PC-3 (cell line): ENCODE data around the gene AAMP. TPM values are rescaled to one million over a fixed set of nuclear protein-coding genes. Genes with fewer than 3 reads are reported as not detected.

Experiments
- ATAC-seq: fragments of 200-7000 bp; cut with Tn5 transposase; 2 replicates; pipeline ENCODE4 v1.9.1; 2020; ENCODE audit warnings: mild to moderate bottlenecking, moderate library complexity
- BruUV-seq: library from RNA; stranded (reverse); fragments of 400-500 nt; replicated peaks from 2 replicates; lab custom pipeline; 2021; lab: Mats Ljungman, UMichigan
- CTCF ChIA-PET: fragments of 300-600 bp; sonication (Branson Sonifier 250); formaldehyde crosslinking; loops from one replicate; lab custom pipeline; 2022; ENCODE audit warnings: antibody characterized with exemption; lab: Charles Lee
- POLR2A ChIA-PET: fragments of 300-600 bp; sonication (Branson Sonifier 250); formaldehyde crosslinking; loops from one replicate; lab custom pipeline; 2022; ENCODE audit warnings: antibody characterized with exemption; ENCODE audit not compliant: unreplicated experiment; lab: Charles Lee
- DNase-seq: peaks from one replicate; pipeline ENCODE4 v3.0.0-alpha.2; 2015
- H2AFZ ChIP-seq: fragments of 300-600 bp; sonication (generic); 2 replicates; pipeline ENCODE4 v1.6.0; 2016; ENCODE audit warnings: antibody characterized with exemption, low read length
- H3F3A ChIP-seq: fragments of 300-600 bp; sonication (generic); one replicate; pipeline ENCODE4 v1.6.0; 2017; ENCODE audit warnings: antibody characterized with exemption, low read length, control low read depth, mild to moderate bottlenecking; ENCODE audit not compliant: unreplicated experiment
- H3K27ac ChIP-seq: fragments of 300-600 bp; sonication (generic); 2 replicates; pipeline ENCODE4 v1.5.1; 2016; ENCODE audit warnings: mild to moderate bottlenecking, low read length
- H3K27me3 ChIP-seq: fragments of 300-600 bp; sonication (generic); 2 replicates; pipeline ENCODE4 v1.6.1; 2016; ENCODE audit warnings: low read length, mixed read lengths
- H3K36me3 ChIP-seq: fragments of 300-600 bp; sonication (generic); 2 replicates; pipeline ENCODE4 v1.6.1; 2016; ENCODE audit warnings: low read depth, mixed run types, low read length, mixed read lengths
- H3K4me1 ChIP-seq: fragments of 300-600 bp; sonication (generic); 2 replicates; pipeline ENCODE4 v1.5.1; 2016; ENCODE audit warnings: low read length; ENCODE audit not compliant: insufficient read depth
- H3K4me2 ChIP-seq: fragments of 300-600 bp; sonication (generic); 2 replicates; pipeline ENCODE4 v1.6.0; 2016; ENCODE audit warnings: low read length
- H3K4me3 ChIP-seq: fragments of 300-600 bp; sonication (generic); 2 replicates; pipeline ENCODE4 v1.5.1; 2016; ENCODE audit warnings: mild to moderate bottlenecking, low read length, mixed read lengths
- H3K79me2 ChIP-seq: fragments of 300-600 bp; sonication (generic); 2 replicates; pipeline ENCODE4 v1.6.1; 2017; ENCODE audit warnings: low read length, mixed read lengths
- H3K9ac ChIP-seq: fragments of 300-600 bp; sonication (generic); 2 replicates; pipeline ENCODE4 v1.6.0; 2016; ENCODE audit warnings: mild to moderate bottlenecking, low read length
- H3K9me2 ChIP-seq: fragments of 300-600 bp; sonication (generic); replicated peaks from 2 replicates; pipeline ENCODE4 v1.6.1; 2016; ENCODE audit warnings: mixed run types, low read length, mixed read lengths
- H3K9me3 ChIP-seq: fragments of 300-600 bp; sonication (generic); 2 replicates; pipeline ENCODE4 v1.6.1; 2016; ENCODE audit warnings: low read length, mixed read lengths
- H4K20me1 ChIP-seq: fragments of 300-600 bp; sonication (generic); 2 replicates; pipeline ENCODE4 v1.6.1; 2016; ENCODE audit warnings: low read length, mixed read lengths
- EZH2 ChIP-seq: fragments of 300-600 bp; sonication (generic); IDR thresholded peaks from one replicate; pipeline ENCODE4 v1.6.1; 2017; ENCODE audit warnings: antibody characterized with exemption, mild to moderate bottlenecking, low read length; ENCODE audit not compliant: unreplicated experiment
- EZH2phosphoT487 ChIP-seq: fragments of 300-600 bp; sonication (generic); IDR thresholded peaks from 2 replicates; pipeline ENCODE4 v1.6.1; 2018; ENCODE audit warnings: mild to moderate bottlenecking, antibody characterized with exemption, low read length, borderline replicate concordance
- intact Hi-C: fragments of 100-400 bp; cut with micrococcal nuclease; formaldehyde crosslinking; loops from 2 replicates; pipeline ENCODE4 v1.9.0; 2023
- total RNA-seq: library from RNA; depleted of rRNA; stranded (reverse); fragments of >200 nt; gene quantifications from 2 replicates; pipeline ENCODE4 v1.2.3, GENCODE V29; 2014
- TF ChIP-seq, protein P1 (sequence below): fragments of 300-600 bp; sonication (generic); conservative IDR thresholded peaks from 2 replicates; pipeline ENCODE4 v1.5.1; 2017; ENCODE audit warnings: antibody characterized with exemption, low read depth, mild to moderate bottlenecking, low read length

AAMP gene
- total RNA-seq, 1 experiment from 2014 or later: 272 TPM

DNA sequence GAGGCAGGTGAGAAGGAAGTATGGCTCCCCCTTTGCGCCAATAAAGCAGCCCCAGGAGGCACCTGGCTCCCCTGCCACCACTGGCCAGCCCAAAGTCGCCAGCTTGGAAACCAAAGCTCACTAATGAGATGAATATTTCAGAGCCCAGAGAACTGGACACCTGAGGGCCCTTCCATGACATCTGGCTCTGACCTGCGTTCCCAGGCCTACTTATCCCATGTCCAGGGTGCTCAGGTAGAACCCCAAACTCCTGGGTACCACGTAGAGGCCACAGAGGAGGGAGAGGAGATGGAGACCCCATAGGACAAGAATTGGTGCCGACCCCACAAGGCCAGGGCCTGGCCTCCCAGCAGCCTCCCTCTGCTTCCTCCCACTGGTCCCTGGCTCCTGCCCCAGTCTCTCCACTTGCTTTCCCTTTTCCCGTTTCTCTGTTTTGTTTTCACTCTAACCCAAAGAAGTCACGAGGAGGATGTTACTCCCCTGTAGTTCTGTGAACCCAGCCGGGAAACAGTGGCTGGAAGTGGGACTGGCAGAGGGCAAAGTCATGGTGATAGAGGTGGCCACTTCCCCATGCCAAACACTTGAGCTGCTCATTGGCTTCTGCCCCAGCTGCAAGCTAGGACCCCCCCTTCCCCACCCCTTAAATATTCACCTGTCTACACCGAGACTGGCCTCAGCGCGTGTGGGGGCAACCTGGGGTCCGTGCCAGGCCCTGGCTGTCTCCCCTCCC is 21.5 kb upstream of the AAMP start:
- POLR2A ChIA-PET: no interaction called here
- TF ChIP-seq EZH2phosphoT487 (no peak), EZH2 (no peak)
- TF ChIP-seq, protein P1, sequence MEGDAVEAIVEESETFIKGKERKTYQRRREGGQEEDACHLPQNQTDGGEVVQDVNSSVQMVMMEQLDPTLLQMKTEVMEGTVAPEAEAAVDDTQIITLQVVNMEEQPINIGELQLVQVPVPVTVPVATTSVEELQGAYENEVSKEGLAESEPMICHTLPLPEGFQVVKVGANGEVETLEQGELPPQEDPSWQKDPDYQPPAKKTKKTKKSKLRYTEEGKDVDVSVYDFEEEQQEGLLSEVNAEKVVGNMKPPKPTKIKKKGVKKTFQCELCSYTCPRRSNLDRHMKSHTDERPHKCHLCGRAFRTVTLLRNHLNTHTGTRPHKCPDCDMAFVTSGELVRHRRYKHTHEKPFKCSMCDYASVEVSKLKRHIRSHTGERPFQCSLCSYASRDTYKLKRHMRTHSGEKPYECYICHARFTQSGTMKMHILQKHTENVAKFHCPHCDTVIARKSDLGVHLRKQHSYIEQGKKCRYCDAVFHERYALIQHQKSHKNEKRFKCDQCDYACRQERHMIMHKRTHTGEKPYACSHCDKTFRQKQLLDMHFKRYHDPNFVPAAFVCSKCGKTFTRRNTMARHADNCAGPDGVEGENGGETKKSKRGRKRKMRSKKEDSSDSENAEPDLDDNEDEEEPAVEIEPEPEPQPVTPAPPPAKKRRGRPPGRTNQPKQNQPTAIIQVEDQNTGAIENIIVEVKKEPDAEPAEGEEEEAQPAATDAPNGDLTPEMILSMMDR: no peak
- Histone ChIP-seq H3K9me3 (no peaks in the 10 kb centered on the region), H3K27me3 (no peaks in the 10 kb centered on the region), H3K4me2 (peak overlapping the region; percentile 77), H3K79me2 (peaks cover 36% of the 10 kb centered on the region), H3F3A (peaks cover under 1% of the 10 kb centered on the region), H3K4me1 (peaks cover 59% of the 10 kb centered on the region), H2AFZ (0 out of 2 replicates have a peak overlapping the region, but pooled peaks have one; percentile 29), H4K20me1 (no peaks in the 10 kb centered on the region), H3K9me2 (no peaks in the 10 kb centered on the region), H3K27ac (0 out of 2 replicates have a peak overlapping the region, but pooled peaks have one; percentile 22), H3K36me3 (no peaks in the 10 kb centered on the region), H3K4me3 (peak overlapping the region; percentile 68), H3K9ac (peak overlapping the region; percentile 83)
- ATAC-seq (no peak), DNase-seq (no peak)
- BruUV-seq: no TSS peak
- intact Hi-C loops: no loop called here
- CTCF ChIA-PET: no interaction called here

DNA sequence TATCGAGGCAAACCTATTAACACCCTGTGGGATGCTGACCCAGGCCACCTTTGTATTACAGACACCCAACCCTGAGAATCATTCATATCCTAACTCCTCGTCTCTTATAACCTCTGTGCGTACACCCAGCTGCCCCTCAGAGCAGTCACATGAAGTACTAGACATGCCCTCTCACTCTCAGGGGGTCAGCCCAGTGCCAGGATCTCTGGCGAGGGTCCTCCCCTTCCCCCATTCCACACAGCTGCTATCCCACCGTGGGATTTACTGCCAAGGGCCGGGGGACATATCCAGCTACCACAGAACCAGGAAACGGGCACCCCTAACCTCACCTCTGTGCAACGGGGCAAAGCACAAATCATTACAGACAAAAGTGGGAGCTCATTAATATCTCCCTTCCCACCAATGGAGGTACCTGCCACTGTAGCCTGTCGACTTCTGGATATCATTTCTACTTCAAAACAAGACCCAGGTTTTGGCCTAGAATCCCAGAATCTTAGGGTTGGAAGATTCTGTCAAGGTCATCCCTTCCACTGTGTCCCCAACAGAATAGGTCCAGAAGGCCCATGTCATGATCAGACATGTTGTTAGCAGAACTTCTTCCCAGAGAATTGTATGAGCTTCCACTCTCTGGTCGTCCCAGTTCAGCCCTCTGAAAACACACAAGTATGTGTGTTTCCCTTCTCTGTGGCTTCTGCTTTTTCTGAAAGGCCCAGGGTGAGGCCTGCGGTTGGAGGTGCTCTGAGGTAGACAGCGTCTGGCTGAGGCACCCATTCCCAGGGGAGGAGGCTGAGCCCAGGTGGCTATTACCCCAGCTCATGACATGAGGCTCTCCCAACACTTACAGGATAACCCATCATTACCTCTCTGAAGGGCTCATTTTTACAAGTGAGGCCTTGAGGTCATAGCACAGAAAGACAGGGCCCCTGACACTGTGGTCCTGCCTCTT is 20.7 kb upstream of the AAMP start:
- H3K79me2 ChIP-seq: peaks cover 41% of the 10 kb centered on the region
- no peaks in the 10 kb centered on the region for H3K9me3 ChIP-seq
- peak overlapping the region; percentile 77 for H3K4me2 ChIP-seq
- no peak overlapping the region for H3K27ac ChIP-seq
- no peak overlapping the region for H3K9ac ChIP-seq
- H3K27me3 ChIP-seq: no peaks in the 10 kb centered on the region
- BruUV-seq: no TSS peak
- POLR2A ChIA-PET: no interaction called here
- intact Hi-C loops: no loop called here
- ATAC-seq (no peak), DNase-seq (no peak)
- H3F3A ChIP-seq: peaks cover 6% of the 10 kb centered on the region
- no peaks in the 10 kb centered on the region for H4K20me1 ChIP-seq
- TF ChIP-seq EZH2phosphoT487 (no peak), EZH2 (no peak)
- TF ChIP-seq, protein P1: no peak
- no peaks in the 10 kb centered on the region for H3K36me3 ChIP-seq
- H3K4me1 ChIP-seq: peaks cover 66% of the 10 kb centered on the region
- CTCF ChIA-PET: interaction anchor here (0.7 kb wide), 1 partner anchor 17 kb away, joined by 3 read pairs; no protein-coding TSS in a partner anchor
- no peaks in the 10 kb centered on the region for H3K9me2 ChIP-seq
- peak overlapping the region; percentile 68; the same call in 1 of the 2 replicates for H3K4me3 ChIP-seq
- H2AFZ ChIP-seq: no peak overlapping the region
